ENCODE data around the gene FAAH2. TPM values are rescaled to one million over a fixed set of nuclear protein-coding genes. Genes with fewer than 3 reads are reported as not detected.
"Not testable (repeated sequence)": the region's sequence is repeated elsewhere in the genome, so short reads cannot be mapped to it uniquely, and the experiment has no call there.

The FAAH2 gene
- polyA plus RNA-seq, 1 donor (not counting 4 experiments of a cell fraction or from before 2014, with no cell fraction given) = 1.7 TPM

DNA sequence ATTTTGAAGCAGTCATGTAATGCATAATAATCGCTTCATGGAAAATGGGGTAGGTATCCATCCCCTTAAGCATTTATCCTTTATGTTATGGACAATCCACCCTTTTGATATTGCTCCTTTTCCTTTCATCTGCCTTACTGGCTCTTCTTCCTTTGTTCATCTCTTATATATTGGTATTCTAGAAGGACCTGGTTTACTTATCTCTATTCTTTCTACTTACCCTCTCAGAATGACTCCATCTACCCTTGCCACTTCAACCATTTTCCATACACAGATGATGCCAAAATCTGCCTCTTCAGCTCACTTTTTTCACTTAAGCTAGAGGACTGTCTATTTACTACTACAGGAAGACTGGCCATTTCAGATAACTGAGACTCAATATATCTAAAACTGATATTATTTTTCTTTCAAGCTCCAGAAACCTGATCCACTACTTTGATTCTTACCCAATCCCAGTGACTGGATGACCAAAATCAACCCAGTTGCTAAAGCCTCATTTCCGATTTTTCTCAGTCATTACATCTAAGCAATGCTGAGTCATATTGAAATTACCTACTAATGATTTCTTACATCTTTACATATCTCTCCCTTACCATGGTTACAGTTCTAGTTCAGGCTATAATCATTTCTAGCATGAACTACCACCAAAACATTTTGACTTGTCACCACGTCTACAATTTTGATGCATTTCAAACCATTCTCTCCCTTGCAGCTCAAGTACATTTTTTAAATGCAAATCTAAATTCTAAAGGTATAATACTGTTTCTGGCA, 93.7 kb downstream of the FAAH2 start:
- H3K79me2 ChIP-seq (ENCODE audit: control insufficient read depth, insufficient read depth, low read length) = no peaks in the 10 kb centered on the region
- no peak for TF ChIP-seq EZH2 (IDR thresholded peaks at IDR 0.05; ENCODE audit: low read length)
- TF ChIP-seq, protein P1, sequence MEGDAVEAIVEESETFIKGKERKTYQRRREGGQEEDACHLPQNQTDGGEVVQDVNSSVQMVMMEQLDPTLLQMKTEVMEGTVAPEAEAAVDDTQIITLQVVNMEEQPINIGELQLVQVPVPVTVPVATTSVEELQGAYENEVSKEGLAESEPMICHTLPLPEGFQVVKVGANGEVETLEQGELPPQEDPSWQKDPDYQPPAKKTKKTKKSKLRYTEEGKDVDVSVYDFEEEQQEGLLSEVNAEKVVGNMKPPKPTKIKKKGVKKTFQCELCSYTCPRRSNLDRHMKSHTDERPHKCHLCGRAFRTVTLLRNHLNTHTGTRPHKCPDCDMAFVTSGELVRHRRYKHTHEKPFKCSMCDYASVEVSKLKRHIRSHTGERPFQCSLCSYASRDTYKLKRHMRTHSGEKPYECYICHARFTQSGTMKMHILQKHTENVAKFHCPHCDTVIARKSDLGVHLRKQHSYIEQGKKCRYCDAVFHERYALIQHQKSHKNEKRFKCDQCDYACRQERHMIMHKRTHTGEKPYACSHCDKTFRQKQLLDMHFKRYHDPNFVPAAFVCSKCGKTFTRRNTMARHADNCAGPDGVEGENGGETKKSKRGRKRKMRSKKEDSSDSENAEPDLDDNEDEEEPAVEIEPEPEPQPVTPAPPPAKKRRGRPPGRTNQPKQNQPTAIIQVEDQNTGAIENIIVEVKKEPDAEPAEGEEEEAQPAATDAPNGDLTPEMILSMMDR (optimal IDR thresholded peaks at IDR 0.05 in 1 of 3, IDR thresholded peaks at IDR 0.05 in 1 of 3, conservative IDR thresholded peaks at IDR 0.05 in 1 of 3; ENCODE audit: extremely low read depth in 1 of 3, insufficient read depth in 2 of 3, low read length in 3 of 3) = no peak
- dilution Hi-C loops (cut with MboI; ENCODE audit: extremely low pct_ligation_motif_present, low sequenced_read_pairs) = no loop called here
- DNase-seq (ENCODE audit: low read depth, low spot score) (no peak), FAIRE-seq (no peak)
- H3K9me3 ChIP-seq (ENCODE audit: control insufficient read depth, low read depth, low read length) = no peaks in the 10 kb centered on the region
- H3K27ac ChIP-seq (ENCODE audit: control insufficient read depth, insufficient read depth, low read length) = no peak overlapping the region
- no peaks in the 10 kb centered on the region for H3K27me3 ChIP-seq (ENCODE audit: control insufficient read depth, extremely low read depth, insufficient read depth, low read length)
- no peak overlapping the region for H3K4me3 ChIP-seq (ENCODE audit: control insufficient read depth in 2 of 3, extremely low read depth in 1 of 3, insufficient read depth in 2 of 3, low read depth in 1 of 3, low read length in 3 of 3)
- H3K4me1 ChIP-seq (ENCODE audit: control insufficient read depth, extremely low read depth, insufficient read depth, low read length) = no peaks in the 10 kb centered on the region
- no peak overlapping the region for H2AFZ ChIP-seq (ENCODE audit: control insufficient read depth, low read length)
- H3K4me2 ChIP-seq (ENCODE audit: control insufficient read depth, extremely low read depth, insufficient read depth, low read depth, low read length) = no peak overlapping the region
- H3K36me3 ChIP-seq (ENCODE audit: control insufficient read depth in 2 of 2, extremely low read depth in 1 of 2, insufficient read depth in 2 of 2, low read length in 2 of 2) = no peaks in the 10 kb centered on the region
- H3K9me1 ChIP-seq (ENCODE audit: control insufficient read depth, extremely low read depth, insufficient read depth, low read length) = no peaks in the 10 kb centered on the region
- no peak overlapping the region for H3K9ac ChIP-seq (ENCODE audit: control insufficient read depth, extremely low read depth, insufficient read depth, low read length)
- no peaks in the 10 kb centered on the region for H4K20me1 ChIP-seq (ENCODE audit: control insufficient read depth, extremely low read depth, insufficient read depth, low read length)

DNA sequence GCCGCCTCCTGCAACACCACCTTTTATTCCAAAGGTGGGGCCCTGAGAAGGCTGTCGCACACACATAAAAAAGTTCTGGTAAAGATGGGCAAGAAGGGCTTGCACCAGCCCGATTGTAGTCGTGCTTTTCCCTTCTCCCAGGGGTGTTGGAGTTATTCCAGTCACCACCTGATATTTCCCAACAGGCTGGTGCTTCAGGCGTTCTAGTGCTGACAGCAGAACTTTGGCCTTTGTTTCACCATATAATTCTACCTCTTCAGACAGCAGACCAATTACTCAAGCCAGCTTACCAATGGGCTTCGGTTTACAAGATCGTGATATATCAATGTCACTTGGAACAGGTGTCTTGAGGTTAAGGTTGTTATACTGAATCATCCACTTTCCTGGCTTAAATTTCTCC, 107.7 kb downstream of the FAAH2 start:
- FAIRE-seq = not testable (repeated sequence)

DNA sequence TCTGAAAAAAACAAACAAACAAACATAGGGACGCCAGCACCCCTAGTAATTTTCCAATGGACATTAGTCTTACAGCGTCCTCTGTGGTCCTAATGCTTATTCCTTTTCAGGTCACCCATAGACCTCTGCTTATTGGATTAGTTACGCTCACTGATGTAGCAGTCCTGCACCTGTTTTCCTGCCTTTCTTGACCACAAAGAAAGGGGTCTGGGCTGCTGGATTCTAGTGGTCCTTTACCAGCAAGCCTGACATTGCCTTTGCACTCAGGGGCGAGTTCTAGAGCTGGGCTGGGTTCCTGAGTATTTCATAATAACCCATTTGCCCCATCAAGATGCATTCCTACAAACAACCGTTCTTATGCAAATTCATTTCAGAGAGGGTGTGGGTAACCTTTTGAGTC, 116.7 kb downstream of the FAAH2 start:
- H4K20me1 ChIP-seq (ENCODE audit: control insufficient read depth, extremely low read depth, insufficient read depth, low read length); dilution Hi-C loops (cut with MboI; ENCODE audit: extremely low pct_ligation_motif_present, low sequenced_read_pairs); H3K4me3 ChIP-seq (ENCODE audit: control insufficient read depth in 2 of 3, extremely low read depth in 1 of 3, insufficient read depth in 2 of 3, low read depth in 1 of 3, low read length in 3 of 3); DNase-seq (ENCODE audit: low read depth, low spot score); H3K4me1 ChIP-seq (ENCODE audit: control insufficient read depth, extremely low read depth, insufficient read depth, low read length); H3K9ac ChIP-seq (ENCODE audit: control insufficient read depth, extremely low read depth, insufficient read depth, low read length); H3K79me2 ChIP-seq (ENCODE audit: control insufficient read depth, insufficient read depth, low read length); H3K27me3 ChIP-seq (ENCODE audit: control insufficient read depth, extremely low read depth, insufficient read depth, low read length); FAIRE-seq; H2AFZ ChIP-seq (ENCODE audit: control insufficient read depth, low read length); H3K9me3 ChIP-seq (ENCODE audit: control insufficient read depth, low read depth, low read length); H3K9me1 ChIP-seq (ENCODE audit: control insufficient read depth, extremely low read depth, insufficient read depth, low read length); H3K36me3 ChIP-seq (ENCODE audit: control insufficient read depth in 2 of 2, extremely low read depth in 1 of 2, insufficient read depth in 2 of 2, low read length in 2 of 2); H3K4me2 ChIP-seq (ENCODE audit: control insufficient read depth, extremely low read depth, insufficient read depth, low read depth, low read length); H3K27ac ChIP-seq (ENCODE audit: control insufficient read depth, insufficient read depth, low read length): not testable (repeated sequence)

More for the DNA sequence above, 107.7 kb downstream of the FAAH2 start:
- DNase-seq (ENCODE audit: low read depth, low spot score); H3K27me3 ChIP-seq (ENCODE audit: control insufficient read depth, extremely low read depth, insufficient read depth, low read length); dilution Hi-C loops (cut with MboI; ENCODE audit: extremely low pct_ligation_motif_present, low sequenced_read_pairs); H3K9ac ChIP-seq (ENCODE audit: control insufficient read depth, extremely low read depth, insufficient read depth, low read length); H4K20me1 ChIP-seq (ENCODE audit: control insufficient read depth, extremely low read depth, insufficient read depth, low read length); H3K4me3 ChIP-seq (ENCODE audit: control insufficient read depth in 2 of 3, extremely low read depth in 1 of 3, insufficient read depth in 2 of 3, low read depth in 1 of 3, low read length in 3 of 3); H3K79me2 ChIP-seq (ENCODE audit: control insufficient read depth, insufficient read depth, low read length); H3K9me1 ChIP-seq (ENCODE audit: control insufficient read depth, extremely low read depth, insufficient read depth, low read length); H3K36me3 ChIP-seq (ENCODE audit: control insufficient read depth in 2 of 2, extremely low read depth in 1 of 2, insufficient read depth in 2 of 2, low read length in 2 of 2); H3K4me1 ChIP-seq (ENCODE audit: control insufficient read depth, extremely low read depth, insufficient read depth, low read length); H3K27ac ChIP-seq (ENCODE audit: control insufficient read depth, insufficient read depth, low read length); H2AFZ ChIP-seq (ENCODE audit: control insufficient read depth, low read length); H3K4me2 ChIP-seq (ENCODE audit: control insufficient read depth, extremely low read depth, insufficient read depth, low read depth, low read length); H3K9me3 ChIP-seq (ENCODE audit: control insufficient read depth, low read depth, low read length): not testable (repeated sequence)
